Measurements from ENCODE around the gene CFAP54.

Gene CFAP54

DNA sequence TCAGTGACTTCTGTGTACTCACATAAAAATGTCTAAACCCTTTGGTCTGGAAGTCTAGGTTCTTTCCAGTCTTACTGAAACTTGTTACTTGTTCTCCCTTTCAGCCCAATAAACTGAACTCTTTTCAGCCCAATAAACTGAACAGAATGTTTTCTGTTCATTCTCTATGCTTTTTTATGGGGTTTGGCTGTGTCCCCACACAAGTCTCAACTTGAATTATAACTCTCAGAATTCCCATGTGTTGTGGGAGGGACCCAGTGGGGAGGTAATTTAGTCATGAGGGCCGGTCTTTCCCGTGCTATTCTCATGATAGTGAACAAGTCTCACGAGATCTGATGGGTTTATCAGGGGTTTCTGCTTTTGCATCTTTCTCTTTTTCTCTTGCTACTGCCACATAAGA lies 402.7 kb downstream of the CFAP54 start:
- DNase-seq (ENCODE audit: low spot score), result no peak

DNA sequence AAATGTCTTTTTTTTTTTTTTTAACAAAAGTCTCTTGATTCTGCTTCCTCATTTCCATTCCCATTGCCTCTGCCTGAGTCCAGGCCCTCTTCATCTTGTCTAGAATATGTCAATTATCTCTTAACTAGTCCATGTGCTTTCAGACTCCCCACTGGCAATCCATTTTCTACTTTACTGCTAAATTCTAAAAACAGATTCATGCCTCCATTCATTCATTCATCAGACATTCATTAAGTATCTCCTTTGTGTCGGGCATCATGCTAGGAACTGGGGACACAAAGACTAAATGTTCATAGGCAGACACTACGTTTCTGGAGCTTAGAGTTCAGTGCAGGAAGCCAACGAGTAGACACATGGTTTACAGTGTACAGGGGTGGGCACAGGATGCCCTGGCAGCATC lies 408.0 kb downstream of the CFAP54 start:
- DNase-seq (ENCODE audit: low spot score), result no peak

DNA sequence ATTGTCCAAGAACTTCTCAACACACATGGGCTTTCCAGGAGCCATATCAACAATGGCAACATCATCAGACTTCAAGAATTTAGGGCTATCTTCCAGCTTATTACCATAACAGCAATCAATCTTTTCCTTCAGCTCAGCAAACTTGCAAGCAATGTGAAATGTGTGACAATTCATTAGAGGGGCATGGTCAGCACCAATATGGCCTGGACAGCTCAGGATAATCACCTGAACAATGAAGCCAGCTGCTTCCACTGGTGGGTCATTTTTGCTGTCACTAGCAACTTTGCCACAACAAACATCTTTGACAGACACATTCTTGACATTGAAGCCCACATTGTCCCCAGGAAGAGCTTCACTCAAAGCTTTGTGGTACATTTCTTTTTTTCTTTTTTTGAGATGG lies 411.8 kb downstream of the CFAP54 start:
- no peak for DNase-seq (ENCODE audit: low spot score)

DNA sequence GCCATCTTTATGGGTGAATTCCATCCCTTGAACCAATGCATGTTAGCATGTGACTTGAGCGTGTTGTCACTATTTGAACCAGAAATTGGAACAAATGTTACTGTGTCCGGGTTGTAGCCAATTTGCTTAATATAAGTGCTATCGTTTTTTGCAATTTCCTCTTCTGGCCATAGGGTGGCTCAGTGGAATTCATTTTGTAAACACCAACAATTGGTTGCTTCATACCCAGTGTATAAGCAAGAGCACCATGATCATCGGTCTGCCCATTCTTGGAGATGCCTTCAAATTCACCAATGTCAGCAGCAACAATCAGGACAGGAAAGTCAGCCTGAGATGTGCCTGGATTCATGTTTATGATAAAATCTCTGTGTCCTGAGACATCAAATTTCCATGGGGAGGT lies 412.7 kb downstream of the CFAP54 start:
- DNase-seq (ENCODE audit: low spot score), result peak; percentile 55

DNA sequence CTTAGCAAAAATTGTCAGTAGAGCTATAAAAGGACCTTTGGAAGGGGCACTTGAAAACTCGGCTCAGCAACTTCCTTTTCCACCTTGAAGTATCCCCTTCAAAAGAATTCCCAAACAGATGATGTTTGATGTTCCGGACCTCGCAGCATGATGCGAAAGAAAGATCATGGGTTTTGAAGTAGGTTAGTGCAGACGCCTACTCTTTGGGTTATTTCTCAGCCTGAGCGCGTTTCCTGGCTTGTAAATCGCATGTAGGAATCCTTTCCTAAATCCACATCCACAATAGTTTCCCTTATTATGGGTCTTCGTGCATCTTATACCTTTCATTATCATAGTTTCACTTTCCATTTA lies 417.1 kb downstream of the CFAP54 start:
- DNase-seq (ENCODE audit: low spot score), result no peak

DNA sequence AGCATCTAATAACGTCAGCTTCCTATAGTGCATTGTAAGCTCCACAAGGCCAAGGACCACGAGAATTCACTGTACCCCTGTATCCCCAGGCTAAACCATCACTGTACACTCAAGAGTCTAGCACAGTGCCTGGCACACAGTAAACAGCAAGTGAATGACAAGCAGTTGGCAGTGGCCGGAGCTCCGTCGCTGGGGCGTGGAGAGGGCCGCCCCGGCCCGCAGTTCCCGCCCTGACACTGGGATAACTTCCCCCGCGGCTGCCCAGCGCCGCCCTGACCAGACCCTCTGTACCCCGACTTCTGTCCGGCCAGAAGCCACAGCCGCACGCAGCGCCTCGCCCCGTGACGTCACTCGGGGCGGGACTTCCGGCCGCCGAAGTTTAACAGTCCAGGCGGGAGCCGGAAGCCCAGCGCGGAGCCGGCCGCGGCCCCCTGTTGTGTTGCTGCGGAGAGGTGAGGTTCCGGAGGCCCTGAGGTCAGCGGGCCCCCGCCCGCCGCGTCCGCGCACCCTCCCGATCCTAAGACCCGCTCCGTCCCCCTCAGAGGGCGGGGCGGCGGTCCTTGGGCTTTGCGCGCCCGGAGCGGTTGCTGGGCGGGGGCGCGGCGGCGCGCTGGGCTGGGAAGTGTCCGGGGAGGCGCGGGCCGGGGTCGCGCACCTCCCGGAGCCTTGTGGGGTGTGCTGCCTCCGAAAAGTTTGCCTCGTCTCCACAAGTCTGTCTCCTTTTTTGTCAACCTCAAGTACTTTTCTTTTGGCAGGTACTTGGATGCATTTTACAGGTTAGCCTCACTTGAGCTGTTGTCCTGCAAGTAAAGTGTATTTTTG lies 417.7 kb downstream of the CFAP54 start, which contains the start of gene NEDD1:
Gene NEDD1 (plus strand): TSS at position 409 of the 822 bp plus-strand sequence. CDS start 2,503 bp downstream, outside the sequence.
- DNase-seq (ENCODE audit: low spot score), result peak; percentile 80

DNA sequence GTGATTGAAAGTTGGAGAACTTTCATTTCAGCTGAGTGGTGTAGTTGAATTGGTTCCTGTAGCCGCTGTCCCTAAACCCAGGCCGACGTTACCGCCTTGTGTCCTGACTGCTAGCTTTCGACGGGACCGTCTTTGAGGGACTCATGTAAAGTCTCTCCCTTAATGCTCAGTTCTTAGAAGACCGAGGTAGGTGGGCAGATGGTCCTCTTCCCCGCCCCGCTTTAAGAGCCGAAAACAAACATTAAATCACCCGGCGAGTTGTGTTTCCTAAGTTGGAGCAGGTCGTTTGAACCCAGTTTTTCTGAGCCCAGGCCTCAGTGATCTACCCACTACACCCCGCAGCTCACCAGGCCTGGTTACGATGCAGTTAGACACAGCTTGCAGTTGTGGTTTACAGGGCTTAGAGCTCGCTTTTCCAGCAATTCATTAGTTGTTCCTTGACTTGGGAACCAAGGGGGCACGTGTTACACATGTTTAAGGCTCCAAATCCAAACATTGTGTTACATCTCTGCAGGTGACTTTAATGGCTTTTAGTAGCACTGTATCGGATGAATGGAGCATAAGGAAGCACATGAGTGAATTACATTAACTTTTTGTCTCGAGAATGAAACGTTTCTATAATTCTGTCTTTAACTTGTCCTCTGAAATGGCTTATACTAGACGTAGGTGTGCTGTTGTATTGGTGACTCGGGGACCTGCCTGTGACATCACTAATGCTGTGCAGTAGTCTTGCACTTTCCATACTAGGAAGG lies 418.5 kb downstream of the CFAP54 start:
- DNase-seq (ENCODE audit: low spot score), result peak; percentile 59

DNA sequence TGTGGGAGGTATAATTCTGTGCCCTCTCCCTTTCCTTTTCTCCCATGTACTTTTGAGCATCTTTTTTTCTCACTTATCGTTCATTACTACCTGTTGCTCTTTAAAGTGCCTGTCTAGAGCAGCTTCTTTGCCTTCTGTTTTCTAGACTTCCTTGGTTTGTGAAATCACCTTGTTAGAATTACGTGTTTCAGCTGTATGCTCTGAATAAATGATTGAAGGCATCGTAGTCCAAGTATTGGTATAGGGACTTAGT lies 419.0 kb downstream of the CFAP54 start:
- no peak for DNase-seq (ENCODE audit: low spot score)

DNA sequence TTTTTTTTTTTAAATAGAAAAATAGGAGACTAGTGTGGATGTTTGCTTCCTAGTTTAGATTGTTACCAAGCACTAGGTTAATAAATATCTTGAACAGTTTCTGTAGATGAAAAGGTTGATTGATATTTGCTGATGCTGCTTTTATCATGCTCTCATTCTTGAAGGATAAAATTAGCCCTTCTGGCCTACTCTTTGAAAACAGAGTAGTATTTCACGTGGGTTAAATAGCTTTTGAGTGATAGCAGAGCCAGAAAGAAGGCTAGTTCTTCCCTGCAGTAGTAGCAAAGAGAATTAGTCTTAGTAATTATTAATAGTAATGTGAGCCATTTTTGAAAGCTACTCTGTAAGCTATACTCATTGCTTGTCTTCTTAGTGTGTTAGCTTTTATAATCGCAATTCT lies 422.9 kb downstream of the CFAP54 start:
- no peak for DNase-seq (ENCODE audit: low spot score)

DNA sequence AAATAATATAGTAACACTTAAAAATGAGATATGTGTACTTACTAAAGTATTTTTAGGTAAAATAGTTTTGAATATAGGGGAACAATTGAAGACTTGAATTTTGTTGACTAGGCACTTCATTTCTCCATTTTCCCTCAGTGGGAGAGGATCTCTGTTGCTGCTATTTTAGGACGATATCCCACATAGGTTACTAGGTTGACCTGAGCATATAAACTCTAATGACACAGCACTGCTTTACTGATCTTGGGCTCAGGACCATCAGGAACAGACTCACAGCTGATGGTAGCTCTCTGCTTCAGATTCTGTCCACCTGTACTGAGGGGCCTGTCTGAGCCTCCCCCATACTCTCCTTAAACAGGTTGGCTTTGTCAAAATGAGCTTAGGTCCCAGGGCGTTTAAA lies 423.6 kb downstream of the CFAP54 start:
- DNase-seq (ENCODE audit: low spot score), result no peak

DNA sequence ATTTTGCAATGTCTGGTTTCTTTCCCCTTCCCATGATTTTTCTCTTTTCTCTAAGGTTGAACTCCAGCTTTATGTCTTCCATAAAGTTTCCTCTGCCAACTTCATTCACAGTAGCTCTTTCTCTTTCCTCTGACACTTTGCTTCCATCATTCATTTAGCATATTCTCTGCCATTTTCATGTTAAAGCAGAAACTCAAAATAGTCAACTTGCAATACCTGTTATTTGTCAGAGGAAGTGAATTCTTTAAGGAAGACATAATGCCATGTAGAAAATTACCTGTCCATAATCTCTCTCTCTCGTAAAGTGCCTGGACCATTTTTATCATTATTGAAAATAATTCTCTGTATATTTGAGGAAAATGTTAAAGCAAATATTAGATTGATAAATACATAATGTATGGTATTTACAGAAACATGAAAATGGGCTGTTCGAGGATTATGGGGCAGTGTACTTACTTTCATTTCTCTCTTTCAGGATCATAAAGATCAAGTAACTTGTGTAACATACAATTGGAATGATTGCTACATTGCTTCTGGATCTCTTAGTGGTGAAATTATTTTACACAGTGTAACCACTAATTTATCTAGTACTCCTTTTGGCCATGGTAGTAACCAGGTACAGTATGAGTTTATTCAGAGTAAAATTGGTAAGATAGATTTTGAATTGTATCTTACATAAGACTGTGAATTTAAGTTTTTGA lies 430.3 kb downstream of the CFAP54 start:
- DNase-seq (ENCODE audit: low spot score), result no peak
